GOT3 (cell line): ENCODE measurements around the gene TNIK.
"Not testable (repeated sequence)": the region's sequence is repeated elsewhere in the genome, so short reads cannot be mapped to it uniquely, and the experiment has no call there.

ENCODE experiments used
- DNase-seq: peaks from one replicate; lab custom pipeline; 2025; ENCODE audit warnings: mixed read lengths; lab: John Stamatoyannopoulos, UW

TNIK gene

DNA sequence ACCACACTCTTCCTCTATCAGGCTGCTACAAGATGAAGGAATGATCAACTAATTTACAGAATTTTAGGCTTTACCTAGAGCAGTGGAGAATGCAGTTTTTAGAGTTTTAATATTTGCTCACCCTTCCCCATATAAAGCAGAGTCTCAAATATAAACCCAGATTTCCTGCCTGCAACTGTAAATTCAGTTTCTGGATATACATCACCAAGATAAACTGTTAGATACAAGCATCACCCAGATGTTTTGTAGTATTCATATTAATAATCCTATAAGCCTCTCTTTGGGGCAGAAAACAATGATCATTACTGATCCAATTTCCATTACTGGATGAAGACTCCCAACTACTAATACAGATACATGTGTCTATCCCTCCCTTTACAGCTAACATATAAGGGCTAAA, 205.9 kb downstream of the TNIK start:
- no peak for DNase-seq

DNA sequence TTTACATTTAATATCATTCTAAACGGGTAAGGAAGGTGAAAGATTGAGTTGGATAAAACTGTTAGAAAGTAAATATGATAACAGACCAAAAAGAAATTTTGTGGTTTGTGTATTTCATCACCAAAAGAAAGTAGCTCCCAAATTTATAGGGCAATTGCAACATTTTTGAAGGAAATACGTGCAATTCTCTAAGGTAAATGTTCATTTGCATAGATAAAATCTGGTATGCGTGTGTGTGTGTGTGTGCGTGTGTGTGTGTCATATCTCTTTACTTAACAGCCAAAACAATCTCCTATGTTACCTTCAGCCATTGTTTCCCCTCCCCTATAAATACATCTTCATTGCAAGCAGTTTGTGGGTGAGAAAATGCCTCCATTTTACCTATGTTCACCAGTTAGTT, 208.4 kb downstream of the TNIK start:
- DNase-seq = no peak

- no peak for DNase-seq
Measured at GRCh38 chr3:171250444-171250843, 209.8 kb downstream of the TNIK start.

- no peak for DNase-seq
Measured at GRCh38 chr3:171249245-171249644, 211.0 kb downstream of the TNIK start.

GRCh38 chr3:171248426-171249111, 211.6 kb downstream of the TNIK start:
- DNase-seq = no peak

DNA sequence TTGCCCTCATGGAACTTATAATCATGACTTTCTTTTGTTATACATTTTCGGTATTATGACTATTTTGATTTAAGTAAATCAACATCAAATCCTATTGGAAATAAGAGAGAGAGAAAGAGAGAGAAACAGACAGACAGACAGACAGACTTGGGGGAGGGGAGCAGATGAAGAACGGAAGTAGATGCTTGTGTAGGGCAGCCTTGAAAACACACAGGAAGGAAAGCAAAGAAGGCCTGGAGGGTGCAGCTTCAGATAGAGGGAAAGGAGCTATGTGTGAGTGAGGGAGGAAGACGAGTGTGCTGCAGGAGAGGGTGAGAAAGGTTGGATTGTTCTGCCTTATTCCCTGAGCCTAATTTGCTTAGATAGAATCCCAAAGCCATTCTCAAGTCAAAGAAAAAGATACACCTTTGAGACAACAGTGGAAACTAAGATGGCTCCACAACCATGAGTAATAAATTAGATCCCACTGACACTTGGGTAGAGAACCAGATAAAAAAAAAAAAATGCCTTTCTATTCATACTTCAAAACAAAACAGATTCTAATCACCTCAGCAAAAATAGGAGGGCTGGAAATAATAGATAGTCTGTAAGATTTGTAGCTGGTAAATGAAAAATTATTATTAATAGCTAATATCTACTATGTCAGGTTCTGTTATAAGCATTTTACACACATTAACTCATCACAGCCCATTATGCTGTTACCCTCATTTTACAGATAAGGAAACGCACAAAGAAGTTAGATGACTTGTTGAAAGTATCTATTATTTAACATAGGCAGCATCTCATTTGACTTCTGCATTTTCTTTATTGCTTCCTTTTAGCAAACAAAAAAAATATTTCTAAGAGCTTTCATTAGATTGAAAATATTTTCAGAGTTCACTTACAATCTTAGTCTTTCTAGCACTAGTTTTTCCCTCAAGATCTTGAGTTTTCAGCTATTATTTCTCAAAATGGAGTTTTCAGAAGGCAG, 214.1 kb downstream of the TNIK start:
- no peak for DNase-seq

- no peak for DNase-seq
Measured at GRCh38 chr3:171242951-171243350, 217.3 kb downstream of the TNIK start.

- no peak for DNase-seq
Measured at GRCh38 chr3:171242170-171242569, 218.0 kb downstream of the TNIK start.

- DNase-seq = not testable (repeated sequence)
Measured at GRCh38 chr3:171241655-171242054, 218.6 kb downstream of the TNIK start.

DNA sequence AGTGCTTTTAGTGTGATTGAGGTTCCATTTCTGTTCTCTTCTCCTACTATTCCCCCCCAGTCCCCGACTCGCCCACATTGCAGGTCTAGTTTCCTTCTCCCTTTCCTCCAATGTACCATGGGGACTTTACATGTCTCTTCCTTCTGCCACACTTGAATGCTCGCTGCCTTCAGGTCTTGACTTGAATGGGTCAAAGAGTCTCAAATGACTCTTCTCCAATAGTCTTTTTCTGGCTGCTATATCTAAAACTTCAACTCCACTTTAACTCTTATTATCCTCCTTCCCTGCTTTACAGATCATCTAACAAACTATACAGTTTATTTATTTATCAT, 219.7 kb downstream of the TNIK start:
- DNase-seq = no peak

DNA sequence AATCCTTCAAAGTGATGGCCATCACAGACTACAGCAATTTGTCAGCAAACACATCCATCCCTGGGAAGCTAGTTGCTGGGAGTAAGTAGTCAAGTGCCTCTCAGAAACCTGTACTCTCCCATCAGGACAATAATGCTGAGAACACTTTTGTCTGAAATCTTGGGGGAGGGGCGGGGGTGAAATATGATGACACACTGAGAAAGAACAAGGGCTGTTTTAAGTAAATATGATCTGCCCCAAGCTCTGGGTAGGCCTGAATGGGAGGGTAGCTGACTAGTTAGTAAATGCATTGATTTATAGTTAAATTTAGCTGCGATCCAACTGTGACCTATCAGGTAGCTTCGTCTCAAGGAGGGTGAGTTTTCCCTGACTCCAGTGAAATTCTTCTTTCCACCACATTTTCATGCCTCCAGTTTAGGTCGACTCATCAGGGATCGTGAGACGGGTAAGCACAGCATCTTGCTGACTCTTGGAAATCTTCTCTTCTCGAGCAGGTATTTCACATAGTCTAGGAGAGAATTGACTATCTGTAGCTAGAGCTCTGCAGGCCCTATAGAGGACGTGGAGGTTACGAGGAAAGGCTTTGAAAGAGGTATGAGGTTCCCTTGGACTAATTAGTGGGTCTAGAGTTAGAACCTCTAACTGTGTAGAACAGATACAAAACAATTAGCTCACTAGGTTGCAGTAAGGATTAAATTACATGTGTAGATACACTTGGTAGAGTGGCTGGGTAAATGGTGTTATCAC, 220.3 kb downstream of the TNIK start:
- DNase-seq = no peak

GRCh38 chr3:171237009-171237385, 223.2 kb downstream of the TNIK start:
- DNase-seq = no peak

DNA sequence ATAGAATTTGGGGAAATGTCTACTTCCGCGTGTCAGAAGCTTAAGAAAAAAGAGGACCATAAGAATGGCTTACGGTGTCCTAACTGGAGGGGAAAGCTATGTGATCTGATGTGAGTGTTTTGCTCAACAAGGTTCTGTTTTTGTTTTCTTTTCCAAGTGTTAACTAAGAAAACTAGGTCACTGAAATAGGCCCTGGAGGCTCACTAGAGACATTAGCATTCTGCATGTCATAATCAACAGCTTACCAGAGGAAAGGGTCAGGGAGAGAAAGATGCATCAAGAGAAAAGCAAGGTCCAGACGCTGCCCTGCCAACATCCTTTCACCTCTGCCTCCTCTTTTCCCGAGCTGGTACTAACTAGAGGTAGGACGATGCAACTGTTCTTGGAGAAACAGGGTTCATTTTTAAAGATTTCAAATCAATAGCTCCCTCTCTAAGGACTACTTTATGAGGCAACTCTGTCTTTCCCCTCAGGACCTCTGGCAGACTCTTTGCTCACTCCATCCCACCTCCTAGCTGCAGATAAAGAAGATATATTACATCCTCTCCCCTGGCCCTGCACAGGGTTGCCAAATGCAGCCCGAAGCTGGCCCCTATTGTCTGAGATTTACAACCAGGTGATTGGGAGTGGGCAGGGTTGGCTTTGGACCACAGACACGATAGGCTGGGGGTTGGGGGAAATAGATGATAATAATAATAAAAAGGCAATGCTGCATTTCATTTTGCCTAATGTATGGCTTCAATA, 223.8 kb downstream of the TNIK start:
- DNase-seq = no peak

GRCh38 chr3:171234298-171235010, 225.8 kb downstream of the TNIK start:
- no peak for DNase-seq

DNA sequence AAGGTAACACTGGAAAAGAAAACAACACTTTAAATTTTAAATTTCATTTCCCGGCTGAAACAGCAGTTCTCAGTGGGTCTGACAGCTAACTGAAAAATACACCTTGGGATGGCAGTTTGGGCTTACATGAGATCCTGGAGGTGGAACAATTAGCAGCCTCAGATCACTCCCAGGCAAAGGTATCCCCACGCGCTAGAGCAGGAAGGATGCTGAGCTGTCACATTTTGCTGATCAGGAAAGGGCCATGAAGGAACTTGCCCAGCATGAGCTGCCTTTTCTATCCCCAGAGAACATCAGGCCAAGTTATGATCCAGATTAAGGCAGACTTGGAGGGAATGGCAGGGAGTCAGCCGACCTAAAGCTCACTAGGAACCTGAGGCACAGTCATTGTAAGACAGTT, 228.8 kb downstream of the TNIK start:
- DNase-seq = no peak

- DNase-seq = no peak
Measured at GRCh38 chr3:171230865-171231264, 229.3 kb downstream of the TNIK start.

GRCh38 chr3:171229173-171229572, 231.0 kb downstream of the TNIK start:
- no peak for DNase-seq

- no peak for DNase-seq
Measured at GRCh38 chr3:171228240-171228639, 232.0 kb downstream of the TNIK start.

GRCh38 chr3:171227828-171228227, 232.4 kb downstream of the TNIK start:
- DNase-seq = no peak

- DNase-seq = no peak
Measured at GRCh38 chr3:171227359-171227758, 232.8 kb downstream of the TNIK start.

GRCh38 chr3:171226794-171227193, 233.4 kb downstream of the TNIK start:
- no peak for DNase-seq
